Measurements from ENCODE around the gene STK32B.

STK32B gene

GRCh38 chr4:5488413-5488812 is 437.1 kb downstream of the STK32B start:
- no peak for DNase-seq

DNA sequence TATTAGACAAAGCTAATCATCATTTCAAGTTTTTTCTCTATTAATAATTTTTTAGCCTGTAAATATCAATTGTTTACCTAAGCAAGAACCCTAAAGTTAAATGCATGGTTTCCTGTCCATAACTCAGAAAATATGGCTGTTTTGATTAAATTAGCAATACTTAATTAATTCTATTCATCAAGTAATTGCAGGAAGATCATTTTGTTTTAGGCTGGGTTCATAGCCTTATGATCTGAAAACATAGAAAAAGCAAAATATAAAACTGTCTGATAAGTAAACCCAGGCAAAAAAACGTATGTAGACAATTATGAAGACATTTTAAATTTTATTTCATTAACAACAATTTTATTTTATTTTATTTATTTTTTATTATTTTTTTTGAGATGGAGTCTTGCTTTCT is 438.0 kb downstream of the STK32B start:
- no peak for DNase-seq

- DNase-seq, result no peak
Observed at GRCh38 chr4:5497489-5497888, 446.2 kb downstream of the STK32B start.

- no peak for DNase-seq
Observed at GRCh38 chr4:5500165-5500564, 448.9 kb downstream of the STK32B start.

- DNase-seq, result no peak
Observed at GRCh38 chr4:5503336-5503936, 452.2 kb downstream of the STK32B start.

DNA sequence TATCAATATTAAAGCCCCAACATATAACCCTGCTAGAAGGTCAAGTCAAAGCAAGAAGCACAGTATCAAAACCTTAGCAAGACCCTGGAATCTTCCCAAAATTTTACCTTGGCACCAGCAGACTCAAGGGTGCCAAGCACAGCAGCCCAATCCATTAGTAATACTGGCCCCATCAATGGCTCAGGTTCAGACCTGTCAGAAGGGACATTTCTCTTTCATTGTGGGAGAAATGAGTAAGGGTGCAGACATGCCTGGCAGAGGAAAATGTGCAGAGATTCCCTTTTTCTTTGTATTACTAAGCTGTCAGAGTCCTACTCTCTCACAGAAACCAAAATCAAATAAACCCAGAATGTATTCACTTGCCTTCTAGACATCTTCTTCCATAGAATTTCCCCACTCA is 453.2 kb downstream of the STK32B start:
- DNase-seq, result no peak

- DNase-seq, result no peak
Observed at GRCh38 chr4:5510504-5510903, 459.2 kb downstream of the STK32B start.

GRCh38 chr4:5511791-5512190 is 460.5 kb downstream of the STK32B start:
- DNase-seq, result no peak

DNA sequence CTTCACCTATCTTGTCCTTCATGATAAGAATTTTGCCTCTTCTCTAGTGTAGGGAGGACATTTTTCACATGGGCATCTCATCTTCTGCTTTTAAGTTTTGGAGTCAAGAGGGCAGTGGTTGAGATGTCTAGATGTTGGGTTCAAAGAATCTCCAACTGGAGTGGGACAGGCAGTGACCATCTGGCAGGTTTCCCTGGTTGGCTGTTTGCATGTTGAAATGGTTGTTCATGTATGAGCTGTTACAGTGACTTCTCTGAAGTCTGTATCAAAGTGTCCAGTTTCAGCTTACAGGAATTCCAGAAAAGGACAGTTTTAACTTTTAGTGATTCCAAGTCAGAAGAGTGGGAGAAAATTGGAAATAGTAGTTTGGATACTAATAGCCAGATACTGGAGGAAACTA is 464.4 kb downstream of the STK32B start:
- DNase-seq, result no peak

DNA sequence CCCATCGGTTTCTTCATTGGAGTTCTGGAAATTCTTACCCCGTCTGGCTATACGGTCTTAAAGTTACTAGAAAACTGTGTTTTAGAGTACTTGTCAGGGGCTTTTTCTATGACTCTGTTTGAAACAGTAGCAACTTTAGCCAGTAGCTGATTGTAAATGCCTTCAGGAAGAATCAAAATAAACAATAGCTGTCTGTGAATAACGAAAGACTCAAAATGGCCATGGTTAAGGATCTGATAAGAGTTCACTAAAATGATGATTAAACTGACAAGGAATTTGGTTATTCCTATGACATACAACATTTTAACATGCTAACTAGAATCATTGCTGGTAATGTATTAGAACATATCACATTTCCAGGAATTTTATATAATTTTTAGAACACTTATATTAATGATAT is 466.1 kb downstream of the STK32B start:
- DNase-seq, result no peak

DNA sequence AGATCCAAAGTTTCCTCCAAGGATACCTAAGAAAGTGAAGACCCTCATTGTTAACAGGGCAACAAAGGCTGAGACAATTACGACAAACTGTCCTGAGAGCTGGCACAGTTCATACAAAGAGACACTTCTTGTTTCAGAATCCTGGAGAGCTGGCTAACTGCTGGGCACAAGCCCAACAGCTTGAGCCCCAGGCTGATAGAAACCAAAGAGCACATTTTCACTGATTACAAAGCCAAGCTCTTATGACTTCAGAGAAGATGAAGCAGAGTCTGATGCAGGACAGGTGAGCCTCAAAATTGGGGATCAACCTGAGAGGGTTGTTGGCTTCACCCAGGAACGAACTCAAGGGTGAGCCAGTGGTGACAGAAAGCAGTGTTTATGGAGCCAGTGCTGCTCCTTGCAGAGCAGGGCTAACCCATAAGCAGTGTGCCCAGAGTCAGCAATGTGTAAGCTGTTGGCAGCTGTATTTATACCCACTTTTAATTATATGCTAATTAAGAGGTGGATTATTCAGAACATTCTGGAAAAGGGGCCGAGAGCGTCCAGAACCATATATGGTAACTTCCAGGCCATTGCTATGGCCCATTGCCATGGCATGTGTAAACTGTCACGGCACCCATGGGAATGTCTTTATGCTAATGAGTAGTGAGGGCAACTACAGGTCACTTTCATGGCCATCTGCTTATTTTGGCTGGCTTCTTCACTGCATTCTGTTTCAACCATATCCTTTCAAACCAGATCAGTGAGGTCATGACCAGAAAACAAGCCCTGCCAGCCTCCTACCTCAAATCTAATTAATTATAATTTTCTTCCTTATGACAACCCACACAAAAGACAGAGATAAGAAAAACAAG is 473.4 kb downstream of the STK32B start:
- DNase-seq, result no peak

GRCh38 chr4:5526080-5526846 is 475.0 kb downstream of the STK32B start:
- DNase-seq, result no peak

GRCh38 chr4:5527211-5527610 is 475.9 kb downstream of the STK32B start:
- no peak for DNase-seq

GRCh38 chr4:5528031-5528436 is 476.8 kb downstream of the STK32B start:
- DNase-seq, result no peak

DNA sequence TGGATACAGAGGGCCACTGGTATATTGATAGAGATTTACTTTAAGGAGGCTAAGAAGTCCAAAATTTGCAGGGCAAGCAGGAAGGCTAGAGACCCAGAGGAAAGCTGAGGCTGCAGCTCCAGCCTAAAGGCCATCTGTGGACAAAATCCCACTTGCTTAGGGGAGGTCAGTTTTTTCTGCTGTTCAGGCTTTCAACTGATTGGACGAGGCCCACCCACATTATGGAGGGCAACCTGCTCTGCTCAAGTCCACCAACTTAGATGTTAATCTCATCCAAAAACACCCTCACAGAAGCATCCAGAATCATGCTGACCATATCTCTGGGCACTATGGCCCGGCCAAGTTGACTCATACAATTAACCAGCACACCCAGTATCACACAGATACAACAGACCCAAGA is 480.8 kb downstream of the STK32B start:
- DNase-seq, result no peak

DNA sequence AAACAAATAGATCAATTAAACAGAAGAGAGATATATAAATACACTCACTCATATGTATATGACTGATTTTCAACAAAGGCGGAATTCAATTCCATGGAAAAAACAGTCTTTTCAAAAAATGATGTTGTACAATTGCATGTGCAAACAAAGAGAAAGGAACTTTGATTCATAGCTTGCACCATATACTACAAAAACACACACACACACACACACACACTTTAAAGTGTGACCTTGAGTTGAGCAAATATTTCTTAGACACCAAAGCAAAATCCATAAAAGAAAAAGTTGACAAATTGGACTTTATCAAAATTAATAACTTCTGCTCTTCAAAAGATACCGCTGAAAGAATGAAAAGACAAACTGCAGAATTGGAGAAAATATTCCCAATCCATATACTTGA is 488.3 kb downstream of the STK32B start:
- no peak for DNase-seq

GRCh38 chr4:5541169-5541568 is 489.9 kb downstream of the STK32B start:
- DNase-seq, result no peak

DNA sequence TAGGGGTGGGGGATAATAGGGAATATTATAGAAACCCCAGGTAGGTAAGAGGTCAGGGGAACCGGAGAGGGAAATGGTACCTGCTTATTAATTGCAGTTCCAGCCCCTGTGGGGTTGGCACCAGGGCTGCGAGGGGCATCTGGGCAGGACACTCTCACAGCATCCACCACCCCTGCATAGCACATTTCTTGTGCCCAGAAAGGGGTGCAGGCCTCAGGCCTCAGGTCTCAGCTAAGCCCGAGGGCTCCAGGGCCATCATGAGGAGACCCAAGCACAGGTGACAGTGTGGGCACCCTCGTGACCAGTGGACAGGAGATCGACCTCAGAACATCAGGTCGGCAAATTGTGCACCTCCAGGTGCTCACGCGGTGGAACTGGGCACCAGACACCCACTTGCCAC is 492.4 kb downstream of the STK32B start:
- DNase-seq, result no peak

GRCh38 chr4:5544762-5545161 is 493.5 kb downstream of the STK32B start:
- no peak for DNase-seq

DNA sequence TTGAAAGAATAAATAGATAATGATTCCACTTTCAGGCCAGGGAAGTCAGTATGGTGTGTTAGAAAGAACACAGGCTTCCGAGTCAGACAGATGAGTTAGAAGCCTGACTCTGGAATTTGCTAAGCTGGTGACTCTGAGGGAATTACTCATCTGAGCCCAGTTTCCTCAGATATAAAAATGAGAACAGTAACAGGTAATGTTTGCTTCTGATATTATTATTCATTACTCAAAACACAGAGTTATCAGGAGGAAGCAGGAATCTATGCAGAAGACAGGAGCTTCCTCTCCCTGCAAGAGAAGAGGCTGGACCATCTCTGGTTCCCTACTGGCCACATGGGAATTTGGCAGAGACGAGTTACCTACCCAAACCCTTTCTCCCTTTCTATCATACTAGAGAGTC is 494.0 kb downstream of the STK32B start:
- no peak for DNase-seq

DNA sequence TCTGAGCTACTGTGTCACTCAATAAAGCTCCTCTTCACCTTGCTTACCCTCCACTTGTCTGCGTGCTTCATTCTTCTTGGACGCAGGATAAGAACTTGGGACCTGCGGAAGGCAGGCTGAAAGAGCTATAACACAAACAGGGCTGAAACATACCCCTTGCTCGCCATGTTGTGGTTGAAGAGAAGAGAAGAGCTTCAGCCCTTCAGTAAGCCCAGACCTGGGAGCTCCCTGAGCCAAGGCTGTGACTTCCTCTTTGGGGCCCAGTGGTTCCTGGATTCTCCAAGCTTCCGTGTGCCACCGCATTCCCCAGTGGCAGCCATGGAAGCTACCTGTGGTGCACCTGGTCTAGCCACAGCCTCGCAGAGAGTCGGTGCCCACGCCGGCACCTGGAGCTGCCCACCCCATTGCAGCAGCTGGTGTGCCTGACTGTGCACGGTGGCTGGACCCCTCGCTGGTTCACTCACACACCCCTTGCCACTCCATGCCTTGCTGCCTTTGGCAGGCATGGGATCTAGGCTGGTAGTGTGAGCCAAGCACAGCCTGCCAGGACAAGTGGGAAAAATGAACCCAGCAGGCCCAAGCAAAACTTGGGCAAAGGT is 496.5 kb downstream of the STK32B start:
- no peak for DNase-seq
